Upper lobe of right lung (tissue), 1 donor: ENCODE data around the gene ZNF106. TPM values are rescaled to one million over a fixed set of nuclear protein-coding genes. Genes with fewer than 3 reads are reported as not detected.
A peak's percentile ranks its signal among the peaks of the same experiment; 100 is the strongest.

Source experiments
- ATAC-seq: fragments of 200-7000 bp; cut with Tn5 transposase; one replicate; pipeline ENCODE4 v1.9.1; 2020; ENCODE audit warnings: mild to moderate bottlenecking, moderate library complexity
- DNase-seq: peaks from one replicate; pipeline ENCODE4 v3.0.0-alpha.2; 2020
- H3K27ac ChIP-seq: fragments of 200-600 bp; one replicate; pipeline ENCODE4 v1.8.0; 2022
- H3K27me3 ChIP-seq: fragments of 200-600 bp; one replicate; pipeline ENCODE4 v1.8.0; 2022; ENCODE audit warnings: mild to moderate bottlenecking
- H3K36me3 ChIP-seq: fragments of 200-600 bp; one replicate; pipeline ENCODE4 v1.8.0; 2022
- H3K4me1 ChIP-seq: fragments of 200-600 bp; one replicate; pipeline ENCODE4 v1.8.0; 2022
- H3K4me3 ChIP-seq: fragments of 200-600 bp; one replicate; pipeline ENCODE4 v1.8.0; 2022; ENCODE audit warnings: mild to moderate bottlenecking
- H3K9me3 ChIP-seq: fragments of 200-600 bp; one replicate; pipeline ENCODE4 v1.8.0; 2022
- CTCF ChIP-seq: fragments of 200-600 bp; IDR thresholded peaks from one replicate; pipeline ENCODE4 v1.8.0; 2022; ENCODE audit warnings: antibody characterized with exemption
- intact Hi-C: fragments of 100-400 bp; cut with DNase I; formaldehyde crosslinking; loops from one replicate; pipeline ENCODE4 v1.11.0; 2022
- long read RNA-seq: library from polyadenylated mRNA; unstranded; transcript quantifications from one replicate; pipeline ENCODE4 v2.0.0, GENCODE V29; 2021
- total RNA-seq: library from RNA; stranded (reverse); fragmentation: NEBNext Ultra II Directional; extraction: Animal tissue kit (Norgen Biotek cat#: 25700); gene quantifications from one replicate; pipeline ENCODE4 v1.2.1, GENCODE V29; 2021
- donor health status: DM: no; HTN: yes; CAD: no; lungs with severe emphysema.

ZNF106 gene
- total RNA-seq = 118 TPM
- long read RNA-seq, full-length matches to known transcripts = 3 of 114 reads
- long read RNA-seq, partial matches to known transcripts = 68 of 114 reads
- long read RNA-seq, other reads (novel, unspliced or antisense) = 43 of 114 reads

- peaks cover 41% of the 10 kb centered on the region for H3K4me1 ChIP-seq
- intact Hi-C loops = no loop called here
- H3K4me3 ChIP-seq = peak within 1 kb of the TSS; percentile 97
- DNase-seq (peak; percentile 92), ATAC-seq (peak; percentile 76)
- no peaks in the 10 kb centered on the region for H3K27me3 ChIP-seq
- H3K36me3 ChIP-seq = no peaks in the 10 kb centered on the region
- no peak for TF ChIP-seq CTCF
- peak within 1 kb of the TSS; percentile 98 for H3K27ac ChIP-seq
- H3K9me3 ChIP-seq = no peaks in the 10 kb centered on the region
These were observed at the start of gene ZNF106 for GRCh38 chr15:42490671-42491538. ZNF106 (minus strand) TSS chr15:42491141; CDS start chr15:42472289, 18,852 bp downstream.

DNA sequence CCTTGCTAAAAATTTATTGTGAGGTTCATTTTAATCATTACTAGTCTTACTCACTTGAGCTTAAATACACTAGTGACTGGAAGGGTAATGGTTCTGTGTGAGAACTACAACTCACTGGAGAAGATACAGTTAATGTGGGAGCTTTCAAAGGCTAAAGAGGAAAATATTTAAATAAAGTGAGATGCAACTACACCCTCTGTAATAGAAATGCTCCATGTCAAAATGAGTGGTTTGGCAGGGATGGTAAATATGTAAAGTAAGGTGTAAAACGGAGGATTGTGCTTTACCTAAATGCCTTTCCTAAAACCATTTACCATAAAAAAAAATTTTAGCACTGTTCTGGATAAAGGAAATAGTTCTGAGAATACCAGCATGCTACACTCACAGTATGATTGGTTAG lies 42.3 kb upstream of the ZNF106 start:
- no peak overlapping the region for H3K27ac ChIP-seq
- intact Hi-C loops = no loop called here
- no peaks in the 10 kb centered on the region for H3K27me3 ChIP-seq
- TF ChIP-seq CTCF = no peak
- H3K36me3 ChIP-seq = peaks cover 74% of the 10 kb centered on the region
- H3K9me3 ChIP-seq = no peaks in the 10 kb centered on the region
- DNase-seq (no peak), ATAC-seq (no peak)
- H3K4me1 ChIP-seq = no peaks in the 10 kb centered on the region
- H3K4me3 ChIP-seq = no peak overlapping the region

DNA sequence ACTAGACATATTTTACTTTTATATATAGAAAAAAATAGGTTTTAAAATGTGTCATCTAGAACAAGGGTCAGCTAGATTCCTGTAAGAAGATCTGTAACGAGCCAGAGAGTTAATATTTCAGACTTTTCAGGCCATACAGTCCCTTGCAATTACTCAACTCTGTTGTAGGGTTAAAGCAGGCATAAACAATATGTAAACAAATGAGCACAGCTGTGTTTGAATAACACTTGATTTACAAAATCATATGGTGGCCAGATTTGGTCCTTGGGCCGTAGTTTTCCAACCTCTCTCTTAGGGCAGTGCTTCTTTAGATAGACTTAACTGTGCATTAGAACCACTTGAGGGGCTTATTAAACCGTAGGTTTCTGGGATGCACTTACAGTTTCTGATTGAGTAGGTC lies 38.0 kb upstream of the ZNF106 start:
- H3K9me3 ChIP-seq = no peaks in the 10 kb centered on the region
- H3K4me3 ChIP-seq = no peak overlapping the region
- intact Hi-C loops = no loop called here
- DNase-seq (no peak), ATAC-seq (no peak)
- peaks cover 77% of the 10 kb centered on the region for H3K36me3 ChIP-seq
- no peak for TF ChIP-seq CTCF
- no peaks in the 10 kb centered on the region for H3K4me1 ChIP-seq
- no peaks in the 10 kb centered on the region for H3K27me3 ChIP-seq
- no peak overlapping the region for H3K27ac ChIP-seq

DNA sequence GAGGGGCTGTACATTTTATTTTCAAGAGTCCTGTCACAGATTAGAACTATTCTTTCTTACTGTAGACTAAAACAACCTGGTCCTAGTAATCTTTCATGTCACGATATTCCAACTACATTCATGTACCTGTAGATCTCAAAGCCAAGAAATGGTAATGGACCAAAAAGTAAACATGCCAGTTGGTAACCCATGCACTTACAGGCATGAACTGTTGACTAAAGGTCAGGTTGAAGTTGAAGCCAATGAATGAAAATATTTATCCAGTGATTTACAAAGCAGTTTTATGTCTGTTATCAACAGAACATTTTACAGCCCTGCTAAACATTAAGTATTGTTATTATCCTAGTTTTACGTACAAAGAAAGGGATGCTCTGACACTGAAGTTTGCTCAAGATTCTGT lies 32.4 kb upstream of the ZNF106 start:
- no peak for DNase-seq
- Histone ChIP-seq H3K4me1 (no peaks in the 10 kb centered on the region), H3K27me3 (no peaks in the 10 kb centered on the region), H3K9me3 (no peaks in the 10 kb centered on the region), H3K4me3 (no peak overlapping the region), H3K27ac (no peak overlapping the region), H3K36me3 (peaks cover 63% of the 10 kb centered on the region)
- intact Hi-C loops = no loop called here
- TF ChIP-seq CTCF = no peak
- no peak for ATAC-seq

DNA sequence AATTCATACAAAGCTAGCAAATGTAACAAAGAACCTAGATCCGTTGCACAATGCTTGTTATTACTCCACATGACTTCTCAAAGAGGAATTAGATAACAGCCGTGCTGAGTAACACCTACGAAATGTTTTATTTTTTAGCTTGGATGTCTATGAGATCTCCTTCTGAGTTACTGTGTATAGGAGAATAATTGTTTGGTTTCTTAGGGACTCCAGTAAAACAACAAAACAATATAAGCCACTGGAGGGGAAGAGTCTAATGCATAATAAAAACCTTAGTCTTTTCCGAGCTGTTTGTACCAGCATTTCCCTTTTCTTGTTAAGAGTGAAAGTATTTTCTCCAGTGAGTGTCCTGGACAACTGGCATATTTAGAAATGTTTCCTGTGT lies 20.1 kb upstream of the ZNF106 start:
- peak overlapping the region; percentile 81 for H3K27ac ChIP-seq
- peaks cover 35% of the 10 kb centered on the region for H3K36me3 ChIP-seq
- ATAC-seq (peak; percentile 79), DNase-seq (no peak)
- intact Hi-C loops = no loop called here
- peaks cover 29% of the 10 kb centered on the region for H3K4me1 ChIP-seq
- no peaks in the 10 kb centered on the region for H3K9me3 ChIP-seq
- peak overlapping the region; percentile 36 for H3K4me3 ChIP-seq
- no peak for TF ChIP-seq CTCF
- no peaks in the 10 kb centered on the region for H3K27me3 ChIP-seq
